Activated CD4-positive, alpha-beta T cell treated with anti-CD3 and anti-CD28 coated beads for 36 hours (primary cell): ENCODE data around the gene ZC3H12A. TPM values are rescaled to one million over a fixed set of nuclear protein-coding genes. Genes with fewer than 3 reads are reported as not detected.

Source experiments
- ATAC-seq: fragments of 200-7000 bp; cut with Tn5 transposase; one replicate; pipeline ENCODE4 v1.10.0; 2021; ENCODE audit warnings: mild to moderate bottlenecking, moderate library complexity
- CTCF ChIA-PET: fragments of 350-600 bp; sonication (Branson Sonifier 250); formaldehyde crosslinking; loops from one replicate; lab custom pipeline; 2021; ENCODE audit warnings: antibody characterized with exemption; lab: Charles Lee
- POLR2A ChIA-PET: fragments of 350-600 bp; sonication (Branson Sonifier 250); formaldehyde crosslinking; loops from one replicate; lab custom pipeline; 2021; ENCODE audit warnings: antibody characterized with exemption, inconsistent platforms; lab: Charles Lee
- DNase-seq: peaks from one replicate; pipeline ENCODE4 v3.0.0-alpha.2; 2020
- H3K27ac Mint-ChIP-seq: one replicate; pipeline ENCODE4 v1.8.0; 2021; ENCODE audit warnings: mixed read lengths
- H3K27me3 Mint-ChIP-seq: one replicate; pipeline ENCODE4 v1.8.0; 2021; ENCODE audit warnings: mixed read lengths
- H3K36me3 Mint-ChIP-seq: one replicate; pipeline ENCODE4 v1.8.0; 2021; ENCODE audit warnings: low read depth, mixed read lengths
- H3K4me1 Mint-ChIP-seq: one replicate; pipeline ENCODE4 v1.8.0; 2021; ENCODE audit warnings: mixed read lengths
- H3K4me3 Mint-ChIP-seq: one replicate; pipeline ENCODE4 v1.8.0; 2021; ENCODE audit warnings: mild to moderate bottlenecking, moderate library complexity, mixed read lengths
- H3K9me3 Mint-ChIP-seq: one replicate; pipeline ENCODE4 v1.8.0; 2021; ENCODE audit warnings: low read depth, mixed read lengths
- intact Hi-C, 2 experiments: fragments of 100-400 bp; cut with DNase I in 1 of 2; cut with micrococcal nuclease in 1 of 2; formaldehyde crosslinking; loops; one replicate each; pipeline versions ENCODE4 v1.14.2 to v1.15.1; 2022 to 2024; cut with DNase I, micrococcal nuclease
- total RNA-seq, 2 experiments: library from RNA; stranded (reverse); gene quantifications; one replicate each; pipeline ENCODE4 v1.2.3, GENCODE V29; 2021

ZC3H12A gene
- total RNA-seq, 2 experiments from 2014 or later, result 29.7 to 31.2 TPM

DNA sequence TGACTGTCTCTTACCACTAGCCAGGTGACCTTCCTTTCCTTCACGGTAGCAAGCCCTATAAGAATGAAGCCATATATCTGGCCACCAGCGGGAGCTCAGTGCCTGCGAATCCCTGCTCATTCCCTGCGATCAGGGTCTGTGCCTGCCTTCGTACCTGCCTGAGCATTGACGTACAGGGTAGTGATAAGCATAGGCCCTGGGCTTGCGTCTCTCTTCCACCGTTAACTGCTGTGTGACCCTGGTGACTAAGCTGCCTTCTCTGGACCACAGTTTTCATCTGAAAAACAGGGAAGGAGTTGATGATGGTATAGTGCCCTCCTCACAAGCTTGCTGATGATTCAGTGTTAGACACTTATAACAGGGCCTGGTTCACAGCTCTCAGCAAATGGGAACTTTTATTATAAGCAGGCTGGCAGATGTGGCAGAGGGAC, 4.1 kb downstream of the ZC3H12A start:
- Mint-ChIP-seq H3K27ac (peak overlapping the region; percentile 98), H3K27me3 (no peaks in the 10 kb centered on the region), H3K4me1 (peaks cover 35% of the 10 kb centered on the region), H3K4me3 (peak overlapping the region; percentile 95), H3K9me3 (no peaks in the 10 kb centered on the region), H3K36me3 (peaks cover 78% of the 10 kb centered on the region)
- ATAC-seq, result peak; percentile 56
- intact Hi-C loops, result loop anchor here (1.0 to 10.0 kb wide), 9 partner anchors 99 to 1544 kb away; partner anchors contain the start of genes AGO3 (in 1 of the 2), CDCA8 (in 1 of the 2), GNL2 (in 1 of the 2) and MTF1 (in 1 of the 2)
- ChIA-PET CTCF (interaction anchor here (0.6 to 3.9 kb wide), 11 partner anchors 8 to 1193 kb away, joined by 3 to 63 read pairs (median 6); partner anchors contain the start of gene MEAF6), POLR2A (interaction anchor here (0.6 to 1.7 kb wide), 10 partner anchors 9 to 1933 kb away, joined by 3 to 13 read pairs (median 4); partner anchors contain the start of genes SNIP1 and UTP11)
- DNase-seq, result peak; percentile 75

DNA sequence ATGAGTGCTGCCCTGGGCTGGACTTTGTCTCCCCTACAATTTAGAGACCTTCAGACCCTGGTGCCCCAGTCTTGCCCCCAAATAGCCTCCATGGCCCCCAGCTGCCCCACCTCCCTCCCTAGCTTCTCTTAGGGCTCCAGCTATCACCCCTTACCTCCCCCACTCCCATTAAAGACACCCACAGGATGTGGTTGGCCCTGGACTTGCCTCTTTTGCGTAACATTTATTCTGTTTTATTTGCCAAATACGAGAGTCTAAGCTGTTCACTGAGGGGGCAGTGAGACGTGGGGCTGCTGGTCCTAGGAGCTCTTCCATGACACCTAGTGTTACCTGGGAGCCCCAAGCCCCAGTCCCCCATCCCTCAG, 4.5 kb downstream of the ZC3H12A start:
- DNase-seq (peak; percentile 58), ATAC-seq (peak; percentile 0)
- no peaks in the 10 kb centered on the region for H3K9me3 Mint-ChIP-seq
- H3K27me3 Mint-ChIP-seq, result no peaks in the 10 kb centered on the region
- POLR2A ChIA-PET, result interaction anchor here (0.6 to 1.7 kb wide), 10 partner anchors 8 to 1933 kb away, joined by 3 to 13 read pairs (median 4); partner anchors contain the start of genes SNIP1 and UTP11
- CTCF ChIA-PET, result interaction anchor here (0.6 to 3.9 kb wide), 12 partner anchors 8 to 1193 kb away, joined by 3 to 63 read pairs (median 5); partner anchors contain the start of gene MEAF6
- intact Hi-C loops, result loop anchor here (1.0 to 10.0 kb wide), 15 partner anchors 8 to 1544 kb away; partner anchors contain the start of genes CDCA8 (in 2 of the 2), GNL2 (in 2 of the 2), MEAF6 (in 2 of the 2) and AGO3 (in 1 of the 2)
- H3K4me3 Mint-ChIP-seq, result peak overlapping the region; percentile 95
- peaks cover 81% of the 10 kb centered on the region for H3K36me3 Mint-ChIP-seq
- H3K4me1 Mint-ChIP-seq, result peaks cover 32% of the 10 kb centered on the region
- peak overlapping the region; percentile 98 for H3K27ac Mint-ChIP-seq

DNA sequence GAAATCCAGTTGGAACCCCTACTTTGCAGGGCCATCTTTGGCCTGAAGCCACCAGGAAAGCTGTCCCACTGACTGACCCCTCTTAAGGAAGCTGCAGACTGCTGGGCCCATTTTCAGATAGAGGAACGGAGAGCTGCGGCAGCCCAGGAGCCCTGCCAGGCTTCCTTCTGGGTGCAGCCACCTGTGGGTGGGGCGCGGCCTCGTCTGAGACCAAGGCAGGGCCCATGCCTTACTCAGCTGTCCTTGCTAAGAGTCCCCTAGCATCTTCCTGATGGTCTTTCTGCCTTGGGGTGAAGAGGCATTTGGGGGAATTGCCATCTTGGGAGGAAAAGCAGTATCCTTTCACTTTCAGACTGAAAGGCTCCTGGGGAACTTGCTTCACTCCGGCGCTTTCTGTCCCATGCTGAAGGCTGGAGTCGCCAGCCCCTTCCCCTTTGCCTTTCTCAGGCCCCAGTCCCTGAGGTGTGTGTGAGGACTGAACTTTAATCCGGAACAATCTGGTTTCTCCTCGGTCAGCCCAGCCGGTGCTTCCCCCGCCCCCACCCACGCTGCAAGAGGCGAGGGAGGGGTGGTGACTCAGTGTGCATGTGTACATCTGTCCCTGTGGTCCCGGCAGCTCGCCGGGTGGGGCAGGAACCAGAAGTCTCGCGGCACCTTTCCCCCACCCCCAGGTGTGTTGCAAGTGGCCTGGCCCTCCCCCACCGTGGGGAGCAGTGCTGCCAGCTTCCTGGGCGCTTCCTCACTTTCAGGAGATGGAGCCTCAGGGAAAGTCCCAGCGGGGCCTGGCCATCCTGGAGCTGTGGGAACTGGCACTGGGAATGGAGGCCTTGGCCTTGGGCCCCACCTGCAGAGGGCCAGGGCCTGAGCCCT, 5.1 kb downstream of the ZC3H12A start:
- ChIA-PET POLR2A (interaction anchor here (0.6 to 1.7 kb wide), 6 partner anchors 13 to 1932 kb away, joined by 3 to 8 read pairs (median 6); partner anchors contain the start of genes SNIP1 and UTP11), CTCF (interaction anchor here (0.6 to 3.9 kb wide), 10 partner anchors 7 to 482 kb away, joined by 3 to 63 read pairs (median 7); partner anchors contain the start of gene MEAF6)
- Mint-ChIP-seq H3K36me3 (peaks cover 87% of the 10 kb centered on the region), H3K4me3 (peak overlapping the region; percentile 95), H3K9me3 (no peaks in the 10 kb centered on the region), H3K27me3 (no peaks in the 10 kb centered on the region), H3K4me1 (peaks cover 32% of the 10 kb centered on the region), H3K27ac (peak overlapping the region; percentile 98)
- intact Hi-C loops, result loop anchor here (1.0 to 10.0 kb wide), 14 partner anchors 8 to 1545 kb away; partner anchors contain the start of genes CDCA8 (in 2 of the 2), GNL2 (in 2 of the 2), MEAF6 (in 2 of the 2) and AGO3 (in 1 of the 2)
- peak; percentile 96 for DNase-seq
- peak; percentile 52 for ATAC-seq

- Mint-ChIP-seq H3K27me3 (no peaks in the 10 kb centered on the region), H3K4me1 (peaks cover 32% of the 10 kb centered on the region), H3K4me3 (peak overlapping the region; percentile 95), H3K27ac (peak overlapping the region; percentile 98), H3K36me3 (peaks cover 87% of the 10 kb centered on the region), H3K9me3 (no peaks in the 10 kb centered on the region)
- POLR2A ChIA-PET, result interaction anchor here (0.6 kb wide), 1 partner anchor 207 kb away, joined by 3 read pairs; no protein-coding TSS in a partner anchor
- DNase-seq (peak; percentile 21), ATAC-seq (no peak)
- CTCF ChIA-PET, result interaction anchor here (1.2 to 2.3 kb wide), 3 partner anchors 25 to 204 kb away, joined by 3 to 19 read pairs (median 14); partner anchors contain the start of gene MEAF6
- intact Hi-C loops, result no loop called here
Observed at GRCh38 chr1:37480125-37480466, 5.7 kb downstream of the ZC3H12A start.

DNA sequence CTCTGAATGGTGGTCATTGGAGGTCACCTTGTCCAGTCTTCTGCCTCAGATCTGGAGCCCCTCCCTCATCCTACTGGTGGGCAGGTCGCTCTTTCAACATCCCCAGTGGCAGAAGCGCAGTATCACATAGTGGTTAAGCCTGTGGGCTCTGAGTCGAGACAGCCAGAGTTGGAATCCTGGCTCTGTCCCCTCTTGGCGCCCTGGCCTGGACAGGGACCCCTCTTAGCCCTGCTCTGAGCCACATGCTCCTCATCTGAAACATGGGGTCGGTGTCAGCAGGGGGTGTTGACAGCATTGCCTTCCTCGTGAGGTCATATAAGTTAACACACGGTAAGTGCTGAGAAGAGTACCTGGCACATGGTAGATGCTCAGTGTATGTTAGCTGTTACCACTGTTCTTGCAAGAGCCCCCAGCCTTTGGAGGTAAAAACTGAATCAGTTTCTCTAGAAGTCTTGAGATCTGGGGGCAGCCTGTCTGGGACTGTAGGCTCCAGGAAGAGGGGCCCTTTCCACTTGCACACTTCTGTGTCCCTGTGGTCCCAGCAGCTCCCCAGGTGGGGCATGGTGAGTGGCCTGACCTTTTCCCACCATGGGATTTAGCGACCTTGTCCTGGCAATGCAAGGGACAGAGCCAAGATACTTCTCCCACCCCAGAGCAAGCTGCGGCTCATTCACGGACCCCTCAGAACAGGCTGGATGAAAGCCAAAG, 6.4 kb downstream of the ZC3H12A start:
- POLR2A ChIA-PET, result interaction anchor here (0.6 kb wide), 1 partner anchor 486 kb away, joined by 4 read pairs; no protein-coding TSS in a partner anchor
- Mint-ChIP-seq H3K4me1 (peaks cover 32% of the 10 kb centered on the region), H3K4me3 (peak overlapping the region; percentile 95), H3K9me3 (no peaks in the 10 kb centered on the region), H3K27me3 (no peaks in the 10 kb centered on the region), H3K27ac (peak overlapping the region; percentile 98), H3K36me3 (peaks cover 81% of the 10 kb centered on the region)
- ATAC-seq (no peak), DNase-seq (peak; percentile 17)
- intact Hi-C loops, result no loop called here
- CTCF ChIA-PET, result interaction anchor here (1.1 kb wide), 1 partner anchor 34 kb away, joined by 5 read pairs; the partner anchor contains the start of gene MEAF6

GRCh38 chr1:37481289-37482003, 7.1 kb downstream of the ZC3H12A start:
- Mint-ChIP-seq H3K27ac (peak overlapping the region; percentile 98), H3K9me3 (no peaks in the 10 kb centered on the region), H3K4me1 (peaks cover 32% of the 10 kb centered on the region), H3K27me3 (no peaks in the 10 kb centered on the region), H3K36me3 (peaks cover 73% of the 10 kb centered on the region), H3K4me3 (peak overlapping the region; percentile 95)
- DNase-seq, result peak; percentile 79
- ChIA-PET POLR2A (interaction anchor here (0.6 kb wide), 1 partner anchor 19 kb away, joined by 3 read pairs; no protein-coding TSS in a partner anchor), CTCF (interaction anchor here (0.5 to 1.1 kb wide), 2 partner anchors 27 to 33 kb away, joined by 3 to 5 read pairs; partner anchors contain the start of gene MEAF6)
- no peak for ATAC-seq
- intact Hi-C loops, result no loop called here

DNA sequence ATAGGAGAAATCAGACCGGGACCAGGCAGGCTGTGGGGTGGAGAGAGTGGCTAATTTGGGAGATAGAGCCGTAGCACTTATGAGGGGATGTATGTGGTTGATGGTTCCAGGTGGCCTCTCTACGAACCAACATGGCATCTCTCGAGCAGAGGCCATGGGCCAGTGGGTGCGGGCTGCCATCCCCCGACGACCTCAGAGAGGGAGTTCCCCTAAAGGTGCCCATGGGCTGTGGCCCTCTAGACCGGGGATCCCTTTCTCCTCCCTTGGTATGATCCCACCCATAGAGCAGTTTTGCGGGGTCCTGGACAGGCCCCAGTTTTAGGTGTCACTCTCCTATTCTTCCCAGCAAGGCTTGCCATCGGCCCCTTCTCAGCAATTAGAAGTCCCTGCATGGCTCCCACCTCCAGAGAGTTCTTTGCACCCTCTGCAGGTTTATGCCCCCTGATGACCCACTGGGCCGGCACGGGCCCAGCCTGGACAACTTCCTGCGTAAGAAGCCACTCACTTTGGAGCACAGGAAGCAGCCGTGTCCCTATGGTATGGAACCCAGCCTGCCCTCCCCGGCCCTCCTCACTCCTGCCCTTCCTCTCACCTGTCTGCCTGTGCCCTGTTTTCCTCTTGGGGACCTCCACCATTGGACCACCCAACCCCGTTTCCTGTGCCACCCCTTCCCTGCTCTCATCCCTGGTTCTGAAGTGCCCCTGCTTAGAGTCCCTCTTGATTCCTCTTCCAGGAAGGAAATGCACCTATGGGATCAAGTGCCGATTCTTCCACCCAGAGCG, 7.8 kb downstream of the ZC3H12A start:
- CTCF ChIA-PET, result interaction anchor here (0.5 to 1.1 kb wide), 2 partner anchors 28 to 32 kb away, joined by 3 to 5 read pairs; partner anchors contain the start of gene MEAF6
- peaks cover 66% of the 10 kb centered on the region for H3K36me3 Mint-ChIP-seq
- no peaks in the 10 kb centered on the region for H3K27me3 Mint-ChIP-seq
- ATAC-seq (no peak), DNase-seq (no peak)
- H3K9me3 Mint-ChIP-seq, result no peaks in the 10 kb centered on the region
- POLR2A ChIA-PET, result interaction anchor here (0.6 kb wide), 1 partner anchor 18 kb away, joined by 3 read pairs; no protein-coding TSS in a partner anchor
- intact Hi-C loops, result no loop called here
- H3K4me3 Mint-ChIP-seq, result peak overlapping the region; percentile 95
- peaks cover 38% of the 10 kb centered on the region for H3K4me1 Mint-ChIP-seq
- H3K27ac Mint-ChIP-seq, result peak overlapping the region; percentile 98

DNA sequence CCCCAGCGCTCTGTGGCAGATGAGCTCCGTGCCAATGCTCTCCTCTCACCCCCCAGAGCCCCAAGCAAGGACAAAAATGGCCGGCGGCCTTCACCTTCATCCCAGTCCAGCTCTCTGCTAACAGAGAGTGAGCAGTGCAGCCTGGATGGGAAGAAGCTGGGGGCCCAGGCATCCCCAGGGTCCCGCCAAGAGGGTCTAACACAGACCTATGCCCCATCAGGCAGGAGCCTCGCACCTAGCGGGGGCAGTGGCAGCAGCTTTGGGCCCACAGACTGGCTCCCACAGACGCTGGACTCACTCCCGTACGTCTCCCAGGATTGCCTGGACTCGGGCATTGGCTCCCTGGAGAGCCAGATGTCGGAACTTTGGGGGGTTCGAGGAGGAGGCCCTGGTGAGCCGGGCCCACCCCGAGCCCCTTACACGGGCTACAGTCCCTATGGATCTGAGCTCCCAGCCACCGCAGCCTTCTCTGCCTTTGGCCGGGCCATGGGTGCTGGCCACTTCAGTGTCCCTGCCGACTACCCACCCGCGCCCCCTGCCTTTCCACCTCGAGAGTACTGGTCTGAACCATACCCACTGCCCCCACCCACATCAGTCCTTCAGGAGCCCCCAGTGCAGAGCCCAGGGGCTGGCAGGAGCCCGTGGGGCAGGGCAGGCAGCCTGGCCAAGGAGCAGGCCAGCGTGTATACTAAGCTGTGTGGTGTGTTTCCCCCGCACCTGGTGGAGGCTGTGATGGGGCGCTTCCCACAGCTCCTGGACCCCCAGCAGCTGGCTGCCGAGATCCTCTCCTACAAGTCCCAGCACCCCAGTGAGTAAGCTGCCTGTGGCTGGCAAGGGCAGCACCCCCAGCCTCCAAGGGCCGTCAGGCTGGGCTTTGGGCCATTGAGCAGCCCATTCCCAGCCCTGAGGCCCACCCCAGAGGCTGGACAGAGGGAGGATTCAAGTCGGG, 8.7 kb downstream of the ZC3H12A start:
- no peaks in the 10 kb centered on the region for H3K27me3 Mint-ChIP-seq
- peaks cover 38% of the 10 kb centered on the region for H3K4me1 Mint-ChIP-seq
- no peaks in the 10 kb centered on the region for H3K9me3 Mint-ChIP-seq
- H3K36me3 Mint-ChIP-seq, result peaks cover 61% of the 10 kb centered on the region
- CTCF ChIA-PET, result no interaction called here
- POLR2A ChIA-PET, result interaction anchor here (0.6 kb wide), 1 partner anchor 560 kb away, joined by 3 read pairs; no protein-coding TSS in a partner anchor
- intact Hi-C loops, result no loop called here
- no peak overlapping the region for H3K4me3 Mint-ChIP-seq
- H3K27ac Mint-ChIP-seq, result peak overlapping the region; percentile 98
- ATAC-seq (no peak), DNase-seq (no peak)

DNA sequence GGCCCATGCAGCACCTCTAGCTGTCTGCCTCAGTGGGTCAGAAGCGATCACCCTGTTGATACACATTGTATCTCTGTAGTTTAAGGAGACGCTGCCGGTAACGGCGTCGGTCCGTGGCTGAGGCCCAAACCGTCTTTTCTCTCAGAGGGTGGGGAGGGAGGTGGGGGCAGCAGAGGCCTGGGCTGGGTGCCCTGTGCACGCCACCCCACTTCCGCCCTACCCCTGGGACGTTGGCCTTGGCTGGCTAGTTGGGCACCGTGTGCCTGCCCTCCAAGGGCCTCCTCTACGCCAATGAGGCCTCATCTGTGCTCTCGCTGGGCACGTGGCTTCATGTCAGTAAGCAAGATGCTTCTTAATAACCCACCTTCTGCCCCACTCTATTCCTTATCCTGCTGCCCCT, 9.4 kb downstream of the ZC3H12A start:
- CTCF ChIA-PET, result interaction anchor here (4.6 to 4.7 kb wide), 2 partner anchors 13 to 29 kb away, joined by 43 to 194 read pairs; no protein-coding TSS in a partner anchor
- peak overlapping the region; percentile 8 for H3K27ac Mint-ChIP-seq
- no peaks in the 10 kb centered on the region for H3K27me3 Mint-ChIP-seq

More for the DNA sequence above, 9.4 kb downstream of the ZC3H12A start:
- Mint-ChIP-seq H3K9me3 (no peaks in the 10 kb centered on the region), H3K4me3 (no peak overlapping the region), H3K4me1 (peaks cover 35% of the 10 kb centered on the region), H3K36me3 (peaks cover 54% of the 10 kb centered on the region)
- no peak for DNase-seq
- intact Hi-C loops, result no loop called here
- POLR2A ChIA-PET, result no interaction called here
- no peak for ATAC-seq
